HG02885 (cell line): ENCODE measurements around the gene OSBP.
"Not testable (repeated sequence)": the region's sequence is repeated elsewhere in the genome, so short reads cannot be mapped to it uniquely, and the experiment has no call there.

Experiments used
- ATAC-seq: cut with Tn5 transposase; IDR thresholded peaks from one replicate; pipeline ENCODE4 v1.9.1; 2021; ENCODE audit warnings: mild to moderate bottlenecking; ENCODE audit not compliant: unreplicated experiment, poor library complexity

The OSBP gene, protein sequence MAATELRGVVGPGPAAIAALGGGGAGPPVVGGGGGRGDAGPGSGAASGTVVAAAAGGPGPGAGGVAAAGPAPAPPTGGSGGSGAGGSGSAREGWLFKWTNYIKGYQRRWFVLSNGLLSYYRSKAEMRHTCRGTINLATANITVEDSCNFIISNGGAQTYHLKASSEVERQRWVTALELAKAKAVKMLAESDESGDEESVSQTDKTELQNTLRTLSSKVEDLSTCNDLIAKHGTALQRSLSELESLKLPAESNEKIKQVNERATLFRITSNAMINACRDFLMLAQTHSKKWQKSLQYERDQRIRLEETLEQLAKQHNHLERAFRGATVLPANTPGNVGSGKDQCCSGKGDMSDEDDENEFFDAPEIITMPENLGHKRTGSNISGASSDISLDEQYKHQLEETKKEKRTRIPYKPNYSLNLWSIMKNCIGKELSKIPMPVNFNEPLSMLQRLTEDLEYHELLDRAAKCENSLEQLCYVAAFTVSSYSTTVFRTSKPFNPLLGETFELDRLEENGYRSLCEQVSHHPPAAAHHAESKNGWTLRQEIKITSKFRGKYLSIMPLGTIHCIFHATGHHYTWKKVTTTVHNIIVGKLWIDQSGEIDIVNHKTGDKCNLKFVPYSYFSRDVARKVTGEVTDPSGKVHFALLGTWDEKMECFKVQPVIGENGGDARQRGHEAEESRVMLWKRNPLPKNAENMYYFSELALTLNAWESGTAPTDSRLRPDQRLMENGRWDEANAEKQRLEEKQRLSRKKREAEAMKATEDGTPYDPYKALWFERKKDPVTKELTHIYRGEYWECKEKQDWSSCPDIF

DNA sequence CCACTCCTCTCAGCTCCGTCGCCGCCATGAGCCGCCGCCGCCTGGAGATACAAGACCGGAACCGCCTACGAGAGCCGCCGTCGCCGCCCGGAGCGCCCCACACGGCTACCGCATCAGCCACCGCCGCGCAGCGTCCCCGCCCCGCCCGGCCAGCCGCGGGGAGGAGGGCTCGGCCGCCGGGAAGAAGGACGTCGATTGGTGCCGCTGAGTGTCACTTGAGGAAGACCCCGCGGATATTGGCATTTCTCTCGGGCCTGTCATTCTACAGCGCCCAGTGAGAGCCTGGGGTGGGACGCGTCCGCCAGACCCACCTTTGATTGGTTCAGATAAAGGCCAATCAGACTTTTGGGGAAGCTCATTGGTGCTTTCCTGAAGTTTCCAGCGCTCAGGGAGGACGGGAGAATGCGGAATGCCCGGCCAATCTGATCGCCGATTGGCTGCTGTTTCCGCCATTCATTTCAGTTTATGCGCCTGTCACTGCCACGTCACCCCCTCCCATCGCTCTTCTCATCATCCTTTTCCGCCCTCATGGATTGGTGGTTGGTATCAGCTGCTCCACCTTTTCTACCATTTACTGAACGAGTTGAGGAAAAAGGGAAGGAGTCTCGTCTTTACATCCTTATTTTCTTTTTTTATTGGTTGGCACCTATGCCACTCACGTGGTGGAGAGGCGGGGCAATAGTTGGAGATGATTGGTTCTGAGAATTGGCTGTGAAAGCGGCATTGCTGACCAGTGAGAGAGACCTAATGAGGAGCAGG, at the start of gene OSBP:
Gene OSBP (minus strand): TSS at position 138 of the 759 bp plus-strand sequence. CDS start 110 bp downstream, at position 28.
- ATAC-seq = peak; percentile 86

DNA sequence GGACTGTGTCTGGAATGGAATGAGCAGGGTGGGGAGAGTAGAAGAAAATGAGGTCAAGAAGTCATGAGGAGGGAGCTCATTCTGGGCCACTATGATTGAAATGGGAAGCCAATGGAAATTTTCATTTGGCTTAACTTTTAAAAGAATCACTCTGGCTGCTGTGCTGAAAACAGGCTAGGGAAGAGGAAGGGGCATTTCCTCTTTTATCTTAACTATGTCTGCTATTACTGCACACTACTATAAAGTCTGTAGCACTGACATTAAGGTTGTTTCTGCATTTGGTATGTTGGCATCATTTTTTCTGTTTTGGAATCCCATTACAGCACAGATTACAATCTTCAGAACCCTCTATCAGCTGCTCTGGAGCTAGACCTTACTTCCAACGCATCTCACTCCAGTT, 45.0 kb upstream of the OSBP start:
- no peak for ATAC-seq

DNA sequence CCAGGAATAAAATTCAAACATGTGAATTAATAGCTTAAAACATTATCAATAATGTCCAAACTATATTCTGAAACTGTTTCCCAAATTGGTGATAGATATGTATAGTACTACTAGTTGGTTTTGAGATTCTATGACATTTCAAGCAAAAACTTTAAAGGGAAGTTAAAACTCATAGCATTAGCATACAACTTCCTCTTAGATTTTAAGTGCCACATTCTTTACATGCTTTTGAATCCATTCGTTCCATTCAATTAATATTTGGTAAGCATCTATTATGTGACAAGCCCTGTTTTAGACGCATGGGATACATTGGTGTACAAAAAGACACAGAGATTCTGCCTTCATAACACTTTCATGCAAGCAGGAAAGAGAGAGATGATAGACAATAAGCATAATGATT, 44.4 kb upstream of the OSBP start:
- ATAC-seq = no peak

DNA sequence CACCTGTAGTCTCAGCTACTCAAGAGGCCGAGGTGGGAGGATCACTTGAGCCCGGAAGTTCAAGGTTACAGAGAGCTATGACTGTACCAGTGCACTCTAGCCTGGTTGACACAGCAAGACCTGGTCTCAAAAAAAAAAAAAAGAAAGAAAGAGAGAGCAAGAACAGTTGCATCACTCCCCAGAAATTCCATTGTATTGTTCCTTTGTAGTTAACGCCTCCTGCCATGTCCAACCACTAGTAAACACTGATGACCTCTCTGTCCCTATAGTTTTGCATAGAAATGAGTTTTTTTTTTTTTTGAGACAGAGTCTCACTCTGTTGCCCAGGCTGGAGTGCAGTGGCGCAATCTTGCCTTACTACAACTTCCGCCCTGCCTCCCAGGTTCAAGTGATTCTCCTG, 42.5 kb upstream of the OSBP start:
- no peak for ATAC-seq

DNA sequence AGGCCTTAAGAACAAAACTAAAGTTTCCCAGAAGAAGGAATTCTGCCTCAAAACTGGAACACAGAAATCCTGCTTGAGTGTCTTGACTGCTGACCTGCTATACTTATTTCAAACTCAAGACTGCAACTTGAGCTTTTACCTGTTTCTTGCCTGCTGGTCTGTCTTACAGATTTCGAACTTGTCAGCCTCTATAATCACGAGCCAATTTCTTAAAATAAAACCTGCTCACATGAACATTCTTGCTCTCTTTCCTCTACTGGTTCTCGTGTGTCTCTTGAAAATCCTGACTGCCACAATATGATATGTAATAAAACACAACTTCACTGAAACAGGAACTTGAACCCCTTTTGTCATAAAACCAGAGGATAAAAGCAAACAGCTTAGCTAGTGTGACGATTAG, 39.3 kb upstream of the OSBP start:
- ATAC-seq = no peak

DNA sequence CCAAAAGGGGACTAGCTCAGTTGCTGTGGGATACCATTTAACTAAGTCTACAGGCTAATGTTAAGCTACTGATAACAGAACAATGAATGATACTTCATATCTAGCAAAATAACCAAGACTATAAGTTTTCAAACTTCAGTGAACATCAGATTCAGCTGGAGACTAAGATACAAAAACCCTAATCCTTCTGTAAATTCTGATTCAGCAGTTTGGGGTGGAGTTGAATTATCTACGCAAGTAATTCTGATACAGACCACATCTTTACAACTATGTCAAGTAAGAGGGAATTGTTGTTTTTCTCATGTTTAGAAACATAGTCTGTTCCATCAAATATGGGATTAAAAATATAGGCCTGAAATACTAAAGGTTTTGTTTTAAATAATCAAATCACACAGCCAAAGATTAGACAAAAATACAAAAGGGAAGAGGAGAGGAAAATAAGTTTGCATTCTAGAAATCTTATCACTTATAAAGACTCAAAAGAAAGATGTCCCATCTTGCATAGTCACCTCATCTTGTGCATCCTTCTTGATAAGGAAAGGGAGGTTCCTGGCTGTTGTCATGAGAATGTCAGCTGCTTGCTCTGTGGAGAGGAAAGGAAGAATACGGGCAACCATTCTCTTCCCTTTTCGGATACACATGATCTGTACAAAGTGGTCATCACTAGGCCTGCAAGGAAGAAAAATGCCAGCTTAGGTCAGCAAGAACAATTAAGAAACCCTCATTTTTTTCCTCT, 31.8 kb upstream of the OSBP start:
- ATAC-seq = no peak

DNA sequence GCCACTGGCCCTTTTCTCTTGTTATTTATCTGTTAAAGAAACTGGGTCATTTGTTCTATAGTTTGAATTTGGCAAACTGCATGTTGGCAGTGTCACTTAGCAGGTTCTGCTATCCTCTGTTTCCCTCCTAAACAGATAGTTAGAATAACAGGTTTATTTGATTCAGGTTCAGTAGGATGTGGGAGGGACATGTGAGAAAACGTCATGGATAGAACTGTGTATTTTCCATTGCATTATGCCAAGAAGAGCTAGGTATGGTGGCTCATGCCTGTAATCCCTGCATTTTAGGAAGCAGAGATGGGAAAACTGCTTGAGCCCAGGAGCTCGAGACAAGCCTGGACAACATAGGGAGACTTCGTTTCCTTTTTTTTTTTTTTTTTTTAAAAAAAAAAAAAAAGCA, 29.0 kb upstream of the OSBP start:
- ATAC-seq = no peak

DNA sequence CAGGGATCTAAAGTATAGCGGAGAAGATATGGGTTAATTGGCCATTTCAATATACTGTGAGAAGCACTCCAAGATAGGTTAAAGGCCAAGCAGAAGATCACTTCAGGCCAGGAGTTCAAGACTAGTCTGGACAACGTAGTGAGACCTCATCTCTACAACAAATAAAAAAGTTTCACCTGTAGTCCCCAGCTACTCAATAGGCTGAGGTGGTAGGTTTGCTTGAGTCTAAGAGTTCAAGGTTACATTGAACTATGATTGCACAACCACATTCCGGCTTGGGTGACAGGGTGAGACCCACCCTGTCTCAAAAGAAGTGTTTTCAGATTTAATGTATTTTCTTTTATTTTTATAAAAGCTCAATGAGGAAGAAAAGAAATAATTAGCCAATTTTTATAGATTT, 27.8 kb upstream of the OSBP start:
- no peak for ATAC-seq

DNA sequence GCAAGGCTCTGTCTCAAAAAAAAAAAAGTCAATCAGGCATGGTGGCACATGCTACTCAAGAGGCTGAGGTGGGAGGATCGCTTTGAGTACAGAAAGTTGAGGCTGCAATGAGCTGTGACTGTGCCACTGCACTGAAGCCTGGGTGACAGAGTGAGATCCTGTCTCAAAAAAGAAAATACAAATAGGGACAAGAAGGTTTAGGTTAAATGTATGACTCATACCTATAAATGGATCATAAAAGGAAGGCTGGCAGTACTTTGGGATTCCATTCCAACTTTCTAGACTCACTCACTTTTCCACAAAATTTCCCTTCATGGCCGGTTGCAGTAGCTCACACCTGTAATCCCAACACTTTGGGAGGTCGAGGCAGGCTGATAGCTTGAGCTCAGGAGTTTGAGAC, 25.6 kb upstream of the OSBP start:
- no peak for ATAC-seq

DNA sequence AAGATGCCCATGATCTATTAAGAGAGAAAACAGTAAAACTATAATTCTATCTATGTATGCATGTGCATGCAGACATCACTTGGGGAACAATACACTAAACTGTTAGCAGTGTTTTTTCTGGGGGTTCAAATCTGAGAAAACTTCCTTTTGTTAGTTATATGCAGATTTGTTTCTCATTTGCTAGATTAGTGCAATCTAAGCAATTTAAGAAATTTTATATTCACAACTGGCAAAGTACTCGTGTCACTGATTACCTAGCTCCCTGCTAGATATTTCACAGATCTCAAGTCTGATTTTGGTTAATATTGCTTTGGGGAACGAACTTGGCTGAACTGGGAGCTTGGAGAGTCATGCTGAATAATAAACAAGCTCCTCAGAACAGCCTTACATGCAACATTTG, 14.9 kb upstream of the OSBP start:
- ATAC-seq = no peak

DNA sequence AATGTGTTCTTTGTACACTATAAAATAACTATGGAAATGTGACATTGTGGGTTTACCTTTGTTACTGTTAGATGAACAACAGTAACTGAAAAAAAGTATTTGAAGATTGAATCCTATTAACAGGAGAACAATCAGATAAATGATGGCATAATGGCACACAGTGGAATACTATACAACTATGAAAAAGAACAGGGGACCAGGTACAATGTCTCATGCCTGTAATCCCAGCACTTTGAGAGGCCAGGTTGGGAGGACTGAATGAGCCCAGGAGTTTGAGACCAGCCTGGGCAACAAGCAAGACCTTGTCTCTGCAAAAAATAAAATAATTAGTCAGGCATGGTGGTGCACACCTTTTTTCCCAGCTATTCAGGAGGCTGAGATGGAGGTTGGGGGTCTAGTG, 14.4 kb upstream of the OSBP start:
- no peak for ATAC-seq

DNA sequence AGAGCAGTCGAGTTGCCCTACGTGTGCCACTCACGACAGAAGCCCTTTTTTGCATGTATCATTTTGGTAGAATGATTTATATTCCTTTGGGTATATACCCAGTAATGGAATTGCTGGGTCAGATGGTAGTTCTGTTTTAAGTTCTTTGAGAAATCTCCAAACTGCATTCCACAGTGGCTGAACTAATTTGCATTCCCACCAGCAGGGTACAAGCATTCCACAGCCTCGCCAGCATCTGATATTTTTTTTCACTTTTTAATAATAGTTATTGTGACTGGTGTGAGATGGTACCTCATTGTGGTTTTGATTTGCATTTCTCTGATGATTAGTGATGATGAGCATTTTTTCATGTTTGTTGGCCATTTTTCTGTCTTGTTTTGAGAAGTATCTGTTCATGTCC, 11.4 kb upstream of the OSBP start:
- not testable (repeated sequence) for ATAC-seq

DNA sequence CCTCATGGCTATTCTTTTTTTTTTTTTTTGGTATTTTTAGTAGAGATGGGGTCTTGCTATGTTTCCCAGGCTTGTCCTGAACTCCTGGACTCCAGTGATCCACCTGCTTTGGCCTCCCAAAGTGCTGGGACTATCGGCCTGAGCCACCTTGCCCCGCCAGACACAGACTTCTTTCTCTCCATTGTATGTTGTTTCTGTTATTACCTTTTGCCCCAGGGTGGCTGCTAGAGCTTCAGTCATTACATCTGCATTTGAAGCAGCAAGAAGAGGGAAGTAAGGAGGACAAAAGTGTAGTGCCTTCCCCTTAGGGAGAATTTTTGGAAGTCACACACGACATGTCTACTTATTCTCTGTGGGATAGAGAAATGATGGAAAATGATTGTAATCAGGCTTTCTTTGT, 10.1 kb upstream of the OSBP start:
- ATAC-seq = no peak

DNA sequence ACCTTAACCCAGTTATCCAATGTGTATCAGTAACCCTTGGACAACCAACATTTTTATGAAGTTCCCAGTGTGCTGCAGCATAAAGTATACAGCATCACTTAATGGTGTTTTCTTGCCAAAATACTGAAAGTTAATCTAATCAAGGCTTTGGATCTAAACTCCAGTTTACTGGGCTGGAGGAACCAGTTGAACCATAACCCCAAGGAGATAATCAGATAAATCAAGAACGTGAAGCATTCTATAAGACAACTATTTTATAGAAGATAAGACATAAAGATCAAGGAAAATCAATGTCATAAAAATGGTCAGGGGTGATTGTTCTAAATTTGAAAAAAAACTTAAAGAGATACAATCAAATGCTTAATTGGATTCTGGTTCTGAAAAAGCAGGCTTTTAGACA, 2.3 kb upstream of the OSBP start:
- no peak for ATAC-seq

DNA sequence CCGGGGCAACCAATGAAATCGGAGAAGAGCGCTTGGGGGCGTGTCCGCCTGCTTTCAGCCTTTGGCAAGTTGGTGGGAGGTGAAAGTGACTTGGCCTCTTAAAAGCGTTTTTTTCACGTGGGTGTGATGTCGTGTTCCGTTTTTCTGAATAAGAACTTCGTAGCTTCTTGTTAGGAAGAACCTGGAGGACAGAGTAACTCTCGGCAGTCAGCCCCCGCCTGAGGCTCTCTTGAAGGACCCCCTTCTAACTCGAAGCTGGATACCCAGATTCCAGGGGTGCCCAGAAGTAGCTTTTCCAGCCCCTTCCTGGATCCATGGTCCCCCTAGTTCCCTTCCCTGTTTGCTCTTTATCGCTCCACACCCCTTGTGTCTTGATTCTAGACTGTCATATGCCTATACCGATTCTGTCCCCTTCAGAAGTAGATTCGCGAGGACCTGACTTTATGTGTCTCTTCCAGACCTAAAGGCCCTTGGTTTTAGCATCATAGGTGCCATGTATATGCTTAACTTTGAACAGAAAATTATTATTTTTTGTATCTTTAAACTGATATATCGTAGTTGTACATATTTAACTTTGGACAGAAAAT, 915 bp upstream of the OSBP start:
- ATAC-seq = no peak

DNA sequence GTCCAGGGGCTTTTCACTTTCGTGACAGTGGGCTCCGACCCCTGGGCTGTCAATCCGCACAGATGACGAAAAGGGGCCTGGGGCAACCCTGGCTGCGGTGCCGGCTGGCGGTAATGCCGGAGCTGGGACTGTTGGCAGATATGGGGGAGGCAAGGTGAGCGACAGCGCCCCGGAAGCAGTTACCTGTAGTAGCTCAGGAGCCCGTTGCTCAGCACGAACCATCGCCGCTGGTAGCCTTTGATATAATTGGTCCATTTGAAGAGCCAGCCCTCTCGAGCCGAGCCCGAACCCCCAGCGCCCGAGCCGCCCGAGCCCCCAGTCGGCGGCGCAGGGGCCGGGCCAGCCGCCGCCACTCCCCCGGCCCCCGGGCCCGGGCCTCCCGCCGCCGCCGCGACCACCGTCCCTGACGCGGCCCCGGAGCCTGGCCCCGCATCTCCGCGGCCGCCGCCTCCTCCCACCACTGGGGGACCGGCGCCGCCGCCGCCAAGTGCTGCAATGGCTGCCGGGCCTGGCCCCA, 396 bp downstream of the OSBP start:
- ATAC-seq = peak; percentile 14

DNA sequence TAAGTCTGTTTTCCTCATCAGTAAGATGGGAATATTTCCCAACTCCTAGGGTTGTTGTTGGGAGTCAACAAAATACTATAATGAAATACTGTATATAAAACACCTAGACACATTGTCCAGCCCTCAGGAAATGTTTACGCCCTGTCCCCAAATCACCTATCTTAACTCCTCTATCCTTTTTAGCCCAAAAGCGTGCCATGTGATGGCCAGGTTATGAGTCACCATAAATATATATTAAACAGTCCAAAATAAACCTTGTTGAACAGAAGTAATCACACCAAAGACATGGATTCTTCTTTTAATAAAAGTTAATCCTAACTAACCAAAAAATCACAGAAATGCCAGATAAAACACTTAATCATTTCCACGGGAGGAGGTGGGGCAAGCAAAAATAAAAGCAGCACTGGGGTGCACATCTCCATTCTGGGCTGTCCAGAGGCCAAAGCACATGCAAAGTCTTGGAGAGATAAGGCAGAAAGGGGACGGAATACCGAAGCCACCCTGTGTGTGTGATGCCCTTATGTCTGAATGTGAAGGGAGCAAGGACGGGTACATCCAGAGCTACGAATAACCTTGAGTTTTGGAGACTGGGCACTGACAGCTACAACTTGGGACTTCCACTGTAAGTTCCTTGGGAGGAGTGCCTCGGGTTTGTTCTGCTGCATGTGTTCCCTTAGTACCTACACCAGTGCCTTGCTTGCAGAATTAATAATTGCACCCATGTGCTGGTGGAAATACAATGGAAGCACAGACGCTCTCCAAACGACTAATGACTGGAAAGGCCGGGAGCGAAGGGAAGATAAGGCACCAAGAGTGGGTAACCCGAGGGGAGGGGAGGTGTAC, 1.1 kb downstream of the OSBP start:
- no peak for ATAC-seq

DNA sequence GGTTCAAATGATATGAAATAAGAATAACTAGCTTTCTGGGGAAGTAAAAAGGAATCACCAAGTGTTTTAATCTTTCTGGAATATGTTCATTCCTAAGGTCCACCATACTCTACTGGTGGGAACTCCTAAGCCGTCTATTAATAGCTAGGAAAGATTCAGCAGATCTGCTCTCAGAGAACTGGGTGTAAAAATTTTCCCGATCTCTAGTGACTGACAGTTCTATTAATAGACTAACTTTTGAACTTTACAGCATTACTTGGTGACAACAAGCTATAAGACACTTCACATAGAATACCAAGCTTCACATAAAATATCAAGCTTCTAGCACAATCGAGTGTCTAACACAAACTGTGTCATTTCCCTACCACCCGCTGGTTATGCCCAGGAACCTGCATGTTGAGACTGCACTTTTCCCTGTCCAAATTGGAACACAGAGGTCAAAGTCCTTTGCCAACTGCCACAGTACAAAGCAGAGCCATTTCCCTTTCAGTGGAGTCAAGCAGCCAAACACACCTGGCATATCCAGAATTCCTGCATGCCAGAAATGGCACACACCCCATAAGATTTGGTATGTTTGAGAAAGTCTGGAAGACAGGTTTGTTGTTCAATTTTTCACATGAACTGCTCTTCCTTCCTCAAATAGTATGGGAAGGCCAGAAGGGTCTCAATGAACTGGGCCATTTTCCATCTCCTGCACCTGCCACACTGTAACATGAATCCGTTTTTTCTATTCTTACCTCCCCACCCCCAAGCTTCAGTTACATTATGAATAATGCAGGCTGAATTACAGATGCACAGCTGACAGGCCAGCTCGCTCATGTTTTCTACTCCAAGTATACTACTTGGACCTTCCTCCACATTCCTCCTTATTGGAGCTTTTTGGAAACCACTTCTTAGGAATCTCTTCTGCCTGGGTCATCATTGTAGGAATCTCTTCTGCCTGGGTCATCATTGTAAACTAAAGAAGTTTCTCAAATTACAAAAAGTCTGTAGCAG, 3.7 kb downstream of the OSBP start:
- ATAC-seq = no peak
